ENCODE results near the gene PDX1.
"Not testable (repeated sequence)": the region's sequence is repeated elsewhere in the genome, so short reads cannot be mapped to it uniquely, and the experiment has no call there.

Gene PDX1

DNA sequence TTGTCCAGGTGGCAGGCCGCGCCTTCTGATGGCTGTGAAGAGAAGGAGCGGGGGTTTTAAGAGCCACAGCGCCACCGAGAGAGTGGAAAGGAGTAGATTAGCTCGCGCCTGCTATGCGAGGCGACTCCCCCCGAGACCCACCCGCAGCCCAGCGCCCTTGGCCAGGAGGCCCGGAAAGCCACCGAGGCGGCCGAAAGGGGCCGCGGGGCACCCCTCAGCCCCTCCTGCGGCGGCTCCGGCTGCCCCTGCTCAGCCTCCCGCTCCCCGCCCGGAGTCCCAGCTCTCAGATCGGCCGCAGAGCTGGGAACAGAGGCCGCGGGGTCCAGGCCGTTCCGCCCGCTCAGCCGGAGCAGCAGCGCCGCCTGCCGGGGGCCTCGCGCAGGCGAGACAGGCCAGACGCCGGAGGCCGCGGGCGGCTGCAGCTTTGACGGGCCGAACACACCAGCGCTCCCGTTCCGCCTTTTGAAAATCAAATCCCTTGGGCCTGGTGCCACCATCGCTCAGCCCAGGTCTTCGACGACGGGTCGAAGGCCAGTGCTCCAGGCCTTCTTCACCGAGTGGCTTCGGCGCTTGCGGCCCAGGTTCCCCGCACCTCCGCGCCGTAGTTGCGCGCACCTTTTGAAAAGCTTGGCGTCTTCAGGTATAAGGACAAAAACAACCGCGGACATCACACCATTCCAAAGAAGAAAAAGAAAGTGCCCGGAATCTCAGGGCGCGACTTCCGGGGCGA, 34.0 kb downstream of the PDX1 start:
- intact Hi-C loops (cut with DNase I) = loop anchor here (10.0 kb wide), 1 partner anchor 119 kb away; no protein-coding TSS in a partner anchor
- DNase-seq = peak in 7 of 10 donors; percentile 29 to 92 (median 54)

DNA sequence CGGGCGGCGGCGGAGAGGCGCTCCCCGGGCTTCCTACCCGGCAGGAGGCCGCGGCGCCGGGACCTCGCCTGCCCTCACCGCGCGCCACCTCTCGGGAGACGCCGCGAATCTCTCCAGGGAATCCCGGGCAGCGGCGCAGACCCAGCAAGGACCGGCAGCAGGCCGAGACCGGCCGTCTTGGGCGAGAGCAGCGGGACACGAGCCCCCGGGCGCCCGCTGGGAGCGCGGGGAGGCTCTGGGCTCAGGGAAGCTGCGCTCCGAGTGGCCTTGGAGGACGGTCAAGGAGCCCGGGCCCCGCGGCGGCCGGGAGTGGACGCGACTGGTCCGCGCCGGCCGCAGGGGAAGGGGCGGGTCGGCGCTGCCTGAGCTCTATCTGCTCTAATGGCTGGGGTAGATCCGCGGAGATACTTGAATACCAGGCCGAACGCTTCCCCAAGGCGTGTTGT, 34.6 kb downstream of the PDX1 start:
- intact Hi-C loops (cut with DNase I) = loop anchor here (10.0 kb wide), 1 partner anchor 120 kb away; no protein-coding TSS in a partner anchor
- peak in 2 of 10 donors; percentile 74 to 79 for DNase-seq

- no peak for DNase-seq
- intact Hi-C loops (cut with DNase I) = loop anchor here (10.0 kb wide), 1 partner anchor 120 kb away; no protein-coding TSS in a partner anchor
Observed at GRCh38 chr13:27955014-27955591, 35.3 kb downstream of the PDX1 start.

GRCh38 chr13:27956576-27957300, 36.9 kb downstream of the PDX1 start:
- intact Hi-C loops (cut with DNase I) = loop anchor here (10.0 kb wide), 1 partner anchor 122 kb away; no protein-coding TSS in a partner anchor

DNA sequence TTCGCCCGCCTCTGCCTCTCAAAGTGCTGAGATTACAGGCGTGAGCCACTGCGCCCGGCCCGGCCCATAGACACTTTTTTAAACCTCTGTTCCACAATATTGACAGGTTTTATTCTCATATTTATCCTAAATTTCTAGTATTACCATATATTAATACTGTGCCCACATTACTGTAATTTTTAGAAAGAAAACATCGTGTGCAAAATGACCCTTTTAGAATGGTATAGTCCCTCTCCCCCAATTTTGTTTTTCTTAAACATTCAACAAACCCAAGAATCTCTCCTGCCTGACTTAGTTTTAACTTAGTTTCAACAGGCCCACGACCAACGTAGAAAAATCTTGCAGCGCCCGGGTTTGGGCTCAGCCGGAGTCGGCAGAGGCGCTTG, 40.2 kb downstream of the PDX1 start:
- DNase-seq = peak in 1 of 10 donors; percentile 31
- intact Hi-C loops (cut with DNase I) = loop anchor here (10.0 kb wide), 1 partner anchor 125 kb away; no protein-coding TSS in a partner anchor

More at GRCh38 chr13:27956576-27957300, 36.9 kb downstream of the PDX1 start:
- DNase-seq = no peak

DNA sequence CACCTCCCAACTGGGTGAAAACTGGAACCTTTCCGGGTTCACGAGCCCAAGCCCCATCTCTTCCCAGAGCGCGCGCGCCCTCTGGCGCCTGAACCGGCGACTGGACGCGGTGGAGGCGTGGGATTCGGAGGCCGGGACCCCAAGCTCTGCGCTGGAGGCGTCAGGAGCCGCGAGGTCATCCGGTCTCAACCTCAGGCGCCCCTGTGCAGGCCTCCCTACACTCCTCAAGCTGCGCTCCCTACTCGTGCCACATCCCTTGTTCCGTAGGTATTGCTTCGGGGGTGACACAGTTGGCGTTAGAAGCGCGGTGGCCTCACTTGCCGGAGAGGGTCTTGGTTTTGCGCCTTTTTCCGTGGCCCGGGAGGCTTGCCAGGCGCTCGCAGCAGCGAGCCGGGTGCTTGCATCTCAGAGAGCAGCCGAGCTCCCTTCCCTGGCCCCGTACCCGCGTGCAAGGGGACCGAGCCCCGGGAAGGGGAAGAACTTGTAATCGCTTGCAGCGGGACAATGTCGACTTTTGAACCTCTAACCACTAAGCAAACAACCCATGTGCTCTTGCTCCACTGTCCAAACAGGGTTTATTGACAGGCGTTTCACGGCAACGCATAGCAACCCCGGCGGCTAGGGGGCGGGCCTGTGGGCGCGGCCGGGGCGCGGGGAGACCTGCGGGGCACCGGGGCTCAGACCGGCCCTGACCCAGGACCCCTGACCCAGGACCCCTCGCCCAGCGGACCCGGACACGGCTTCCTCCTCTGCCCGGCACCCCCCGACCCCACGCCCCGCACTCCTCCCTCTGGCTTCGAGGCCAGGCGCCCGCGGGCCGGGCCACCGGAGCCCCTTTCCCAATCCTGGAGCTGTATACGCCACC, 40.8 kb downstream of the PDX1 start:
- intact Hi-C loops (cut with DNase I) = no loop called here

DNA sequence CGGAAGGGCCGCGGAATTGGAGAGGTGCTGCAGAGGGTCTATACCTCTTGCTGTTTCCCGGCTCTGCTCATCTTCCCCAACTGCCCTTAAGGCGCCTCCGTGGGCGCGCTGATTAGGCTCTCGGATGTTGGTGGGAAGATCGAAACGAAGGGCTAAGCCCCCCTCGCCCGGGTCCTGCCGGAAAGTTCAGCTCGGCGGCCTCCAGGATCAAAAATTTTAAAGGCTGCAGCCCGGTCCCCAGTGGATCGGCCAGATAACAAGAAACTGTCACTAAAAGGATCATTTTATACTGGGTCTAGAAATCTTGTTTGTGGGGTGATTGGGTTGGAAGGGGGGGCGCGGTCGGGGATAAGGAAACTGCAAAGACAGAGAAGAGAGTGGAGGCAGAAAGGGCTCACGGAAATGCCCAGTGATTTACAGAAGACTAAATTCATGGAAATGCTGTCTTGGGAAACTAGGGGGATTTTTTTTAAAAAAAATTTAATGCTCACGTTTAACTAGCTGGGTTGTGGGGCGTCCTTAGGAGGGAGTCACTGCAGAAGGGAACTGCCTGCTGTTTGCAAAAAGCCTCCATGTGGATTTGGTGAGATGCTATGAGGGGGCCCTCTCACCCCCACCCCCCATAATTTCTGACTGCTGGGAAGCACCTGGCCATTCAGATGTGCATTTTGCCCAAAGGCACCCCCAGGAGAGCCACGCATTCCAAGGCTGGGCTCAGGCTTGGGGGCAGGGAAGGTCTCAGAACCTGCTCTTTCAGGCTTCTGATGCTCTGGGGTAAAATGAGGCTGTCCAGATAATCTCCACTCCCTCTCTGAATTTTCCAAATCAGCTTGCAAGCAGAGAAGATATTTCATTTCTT, 41.7 kb downstream of the PDX1 start:
- intact Hi-C loops (cut with DNase I) = no loop called here
- peak in 1 of 10 donors; percentile 79 for DNase-seq

More for the DNA sequence above, 40.8 kb downstream of the PDX1 start:
- peak in 4 of 10 donors; percentile 13 to 85 (median 58) for DNase-seq

- DNase-seq = peak in 1 of 10 donors; percentile 43
- intact Hi-C loops (cut with DNase I) = no loop called here
Observed at GRCh38 chr13:27962128-27962841, 42.5 kb downstream of the PDX1 start.

DNA sequence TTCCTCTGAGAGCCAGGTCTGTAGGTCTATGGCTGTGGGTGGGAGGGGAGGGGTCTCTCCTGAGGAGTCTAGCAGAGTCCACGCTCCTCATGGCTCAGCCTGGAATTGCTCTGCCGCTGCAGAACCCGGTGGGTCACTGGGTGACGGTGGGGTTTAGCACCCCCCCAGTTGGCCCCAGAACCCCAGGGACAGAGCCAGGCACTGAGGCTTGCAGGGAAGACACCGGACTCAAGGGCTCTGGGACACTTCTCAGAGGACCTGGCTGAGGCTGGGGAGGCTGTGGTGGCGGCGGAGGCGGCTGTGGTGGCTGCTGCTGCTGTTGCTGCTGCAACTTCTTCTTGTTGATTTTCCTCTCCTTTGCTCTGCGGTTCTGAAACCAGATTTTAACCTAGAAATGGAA, 43.2 kb downstream of the PDX1 start:
- intact Hi-C loops (cut with DNase I) = no loop called here

DNA sequence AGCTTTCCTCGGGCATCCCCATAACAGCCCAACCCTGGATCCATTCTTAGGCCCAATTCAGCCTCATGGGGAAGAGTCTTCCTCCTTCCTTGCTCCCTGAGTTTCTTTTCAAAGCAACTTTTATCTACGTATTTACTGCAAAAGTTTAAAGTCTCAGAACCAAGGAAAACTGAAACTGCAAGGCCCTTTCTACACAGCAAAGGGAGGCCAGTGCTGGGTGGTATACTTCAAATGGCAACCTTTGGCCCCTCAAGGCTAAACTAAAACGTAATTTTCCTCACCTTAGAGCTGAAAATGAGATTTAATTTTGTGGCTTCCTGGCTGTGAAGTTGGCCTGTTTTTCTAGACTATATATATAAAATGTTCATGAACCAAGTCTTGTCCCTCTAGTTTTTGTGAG, 43.7 kb downstream of the PDX1 start:
- DNase-seq = no peak
- intact Hi-C loops (cut with DNase I) = no loop called here

More for the DNA sequence above, 43.2 kb downstream of the PDX1 start:
- peak in 1 of 10 donors; percentile 57 for DNase-seq

DNA sequence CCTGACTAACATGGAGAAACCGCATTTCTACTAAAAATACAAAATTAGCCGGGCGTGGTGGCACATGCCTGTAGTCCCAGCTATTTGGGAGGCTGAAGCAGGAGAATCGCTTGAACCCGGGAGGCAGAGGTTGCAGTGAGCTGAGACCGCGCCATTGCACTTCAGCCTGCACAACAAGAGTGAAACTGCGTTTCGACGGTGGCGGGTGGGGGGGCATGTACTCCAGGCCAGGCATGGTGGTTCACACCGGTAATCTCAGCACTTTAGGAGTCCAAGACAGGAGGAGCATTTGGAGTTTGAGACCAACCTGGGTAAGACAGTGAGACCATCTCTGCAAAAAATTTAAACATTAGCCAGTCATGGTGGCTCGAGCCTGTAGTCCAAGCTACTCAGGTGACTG, 44.4 kb downstream of the PDX1 start:
- intact Hi-C loops (cut with DNase I); DNase-seq: not testable (repeated sequence)

DNA sequence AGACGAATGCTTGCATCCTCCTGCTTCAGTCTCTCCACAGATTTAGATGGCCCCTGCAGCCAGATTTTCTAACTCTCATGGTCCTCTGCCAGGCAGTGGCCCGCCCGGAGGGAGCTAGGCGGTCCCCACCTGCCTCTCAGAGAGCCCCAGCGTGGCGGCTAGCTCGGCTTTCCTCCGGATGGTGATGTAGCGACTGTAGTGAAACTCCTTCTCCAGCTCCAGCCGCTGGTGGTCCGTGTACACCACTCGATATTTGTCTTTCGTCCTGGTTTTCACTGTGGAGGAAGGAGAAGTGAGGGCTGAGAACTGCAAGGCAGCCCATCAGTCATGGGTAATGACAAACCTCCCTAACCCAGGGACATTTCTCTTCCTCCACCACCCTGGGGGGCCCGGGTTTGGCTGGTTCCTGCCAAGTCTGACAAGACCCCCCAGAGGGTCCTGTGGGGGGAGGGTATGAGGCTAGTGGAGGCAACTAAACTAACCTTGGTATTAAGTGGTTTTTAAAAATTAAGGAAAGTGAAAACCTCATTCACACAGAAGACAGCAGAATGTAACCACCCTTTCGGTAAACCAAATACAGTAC, 45.0 kb downstream of the PDX1 start:
- intact Hi-C loops (cut with DNase I) = no loop called here
- DNase-seq = peak in 1 of 10 donors; percentile 74

- peak in 1 of 10 donors; percentile 33 for DNase-seq
- intact Hi-C loops (cut with DNase I) = no loop called here
Observed at GRCh38 chr13:27965343-27965739, 45.5 kb downstream of the PDX1 start.

DNA sequence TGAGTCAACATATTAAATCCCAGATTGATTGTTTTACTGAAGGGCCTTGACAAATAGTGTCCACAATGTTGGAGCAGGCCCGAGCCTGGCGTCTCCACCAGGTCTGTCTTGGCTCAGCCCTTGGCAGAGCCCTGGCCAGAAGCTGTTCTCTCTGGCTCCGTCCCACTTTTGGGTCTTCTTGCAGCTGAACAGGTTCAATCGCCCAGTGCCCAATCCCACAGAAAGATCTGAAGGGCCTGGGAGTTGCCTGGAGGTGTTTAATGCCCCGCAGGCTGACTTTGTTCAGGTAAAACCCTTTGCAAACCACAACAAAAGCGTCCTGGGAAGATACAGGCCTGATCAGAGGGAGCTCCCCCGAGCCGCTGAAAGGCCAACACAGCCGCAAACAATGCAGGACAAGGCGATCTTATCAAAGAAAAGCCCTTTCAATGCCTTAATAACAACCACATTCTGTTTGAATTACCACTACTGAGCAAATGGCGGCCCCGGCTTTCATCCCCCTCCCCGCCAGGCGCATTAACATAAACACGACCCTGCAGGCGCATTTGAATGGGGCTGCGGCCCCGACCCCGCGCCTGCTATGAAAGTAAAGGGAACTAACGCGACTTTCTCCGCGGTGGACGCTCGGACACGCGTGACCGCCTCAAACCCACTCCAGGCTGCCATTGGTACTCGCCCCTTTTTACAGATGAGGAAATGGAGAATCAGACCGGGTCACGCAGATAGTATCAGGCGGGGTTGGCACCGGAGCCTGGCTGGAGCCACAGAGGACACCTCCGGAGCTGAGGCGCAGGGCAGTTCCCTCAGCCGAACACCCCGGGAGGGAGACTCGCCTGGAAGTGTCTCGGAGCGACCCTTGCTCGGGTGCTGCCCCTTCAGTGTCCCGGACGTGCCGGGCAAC, 46.2 kb downstream of the PDX1 start:
- intact Hi-C loops (cut with DNase I) = no loop called here
- peak in 1 of 10 donors; percentile 59 for DNase-seq

DNA sequence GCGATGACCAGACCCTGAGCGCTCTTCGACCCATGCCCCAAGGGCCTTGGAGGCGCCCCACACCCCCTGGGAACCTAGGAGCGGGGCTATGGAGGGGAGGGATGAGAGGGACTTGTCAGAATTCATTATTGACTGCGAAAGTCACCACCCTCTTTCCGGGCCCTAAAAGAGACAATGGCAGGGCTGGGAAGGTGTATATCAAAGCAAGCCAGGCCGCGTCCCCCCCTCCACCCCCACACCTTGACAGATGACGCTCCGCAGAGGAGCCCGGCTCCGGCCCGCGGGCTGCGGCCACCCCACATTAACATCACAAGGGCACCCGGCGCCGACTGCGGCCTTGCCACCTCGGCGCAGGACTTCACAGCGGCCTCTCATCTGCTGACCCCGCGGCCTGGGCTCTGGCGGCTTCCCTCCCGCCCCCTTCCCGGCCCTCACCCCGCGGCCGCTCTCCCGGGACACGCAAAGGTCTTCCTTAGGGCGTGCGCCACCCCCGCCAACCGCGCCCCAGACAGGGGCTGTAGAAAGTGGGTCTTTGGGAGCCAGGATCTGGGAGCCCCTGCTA, 46.9 kb downstream of the PDX1 start:
- intact Hi-C loops (cut with DNase I) = no loop called here
- DNase-seq = peak in 1 of 10 donors; percentile 44

- intact Hi-C loops (cut with DNase I) = no loop called here
- no peak for DNase-seq
Observed at GRCh38 chr13:27967203-27967735, 47.5 kb downstream of the PDX1 start.

Data from posterior cingulate gyrus (tissue), 11 donors.